Ammon's horn (tissue), 1 donor: ENCODE results near the gene EIF3I.

ENCODE experiments used
- DNase-seq: peaks from one replicate; pipeline ENCODE4 v3.0.0-alpha.2; 2016; ENCODE audit warnings: low spot score

The EIF3I gene

GRCh38 chr1:32266921-32267591, 44.8 kb downstream of the EIF3I start:
- no peak for DNase-seq

- no peak for DNase-seq
These were observed 47.5 kb downstream of the EIF3I start for GRCh38 chr1:32269744-32270143.

- no peak for DNase-seq
These were observed 50.6 kb downstream of the EIF3I start for GRCh38 chr1:32272557-32273390.

- DNase-seq = no peak
These were observed 51.4 kb downstream of the EIF3I start for GRCh38 chr1:32273391-32274208.

GRCh38 chr1:32274646-32275340, 52.6 kb downstream of the EIF3I start:
- no peak for DNase-seq

GRCh38 chr1:32275424-32275823, 53.2 kb downstream of the EIF3I start:
- no peak for DNase-seq

GRCh38 chr1:32276032-32276782, 54.0 kb downstream of the EIF3I start:
- no peak for DNase-seq
